RCC 7860 (cell line): Measurements from ENCODE around the gene GGNBP2.

ENCODE experiments used
- DNase-seq: peaks from one replicate; pipeline ENCODE4 v3.0.0-alpha.2; 2015; ENCODE audit warnings: low spot score
- FAIRE-seq: peaks from 2 replicates; lab custom pipeline; 2012; peaks lifted over from hg19 to GRCh38; lab: Jason Lieb, UNC

The GGNBP2 gene

DNA sequence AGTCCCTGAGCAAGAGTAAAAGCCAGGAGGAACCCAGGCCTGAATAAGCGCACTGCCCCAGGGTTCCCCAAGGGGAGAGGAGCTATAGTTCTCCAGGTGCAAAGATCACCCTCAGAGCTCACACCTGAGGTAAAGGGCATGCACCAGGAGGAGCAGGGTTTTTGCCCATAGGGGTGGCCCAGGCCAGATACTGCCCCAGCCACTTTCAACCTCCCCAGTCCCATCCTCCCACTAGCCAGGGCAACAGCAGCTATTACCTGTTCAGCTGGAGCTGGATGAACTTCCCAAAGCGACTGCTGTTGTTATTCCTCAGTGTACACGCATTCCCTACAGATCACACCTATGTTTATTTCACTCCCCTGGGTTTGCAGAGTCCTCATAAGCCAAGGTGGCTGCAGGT is 29.9 kb upstream of the GGNBP2 start:
- FAIRE-seq (no peak), DNase-seq (no peak)

DNA sequence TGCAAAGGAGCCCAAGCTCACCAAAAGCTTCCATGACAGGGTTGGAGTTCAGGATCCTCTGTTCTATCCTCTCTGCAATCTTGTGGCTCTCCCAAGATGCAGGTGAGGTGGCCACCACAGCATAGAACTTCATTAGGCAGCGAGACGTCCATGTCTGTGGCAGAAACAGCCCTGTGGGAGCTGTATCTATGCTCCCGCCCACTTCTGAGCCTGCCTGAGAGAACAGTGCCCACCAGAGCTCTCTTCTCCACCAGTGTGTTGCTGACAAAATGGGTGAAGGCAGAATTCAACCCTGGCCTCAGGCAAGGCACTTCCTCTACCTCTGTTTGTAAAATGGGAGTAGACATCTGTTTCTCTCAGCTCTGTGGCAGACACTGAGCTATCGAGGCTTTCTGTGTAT is 28.9 kb upstream of the GGNBP2 start:
- FAIRE-seq = no peak
- DNase-seq = no peak

DNA sequence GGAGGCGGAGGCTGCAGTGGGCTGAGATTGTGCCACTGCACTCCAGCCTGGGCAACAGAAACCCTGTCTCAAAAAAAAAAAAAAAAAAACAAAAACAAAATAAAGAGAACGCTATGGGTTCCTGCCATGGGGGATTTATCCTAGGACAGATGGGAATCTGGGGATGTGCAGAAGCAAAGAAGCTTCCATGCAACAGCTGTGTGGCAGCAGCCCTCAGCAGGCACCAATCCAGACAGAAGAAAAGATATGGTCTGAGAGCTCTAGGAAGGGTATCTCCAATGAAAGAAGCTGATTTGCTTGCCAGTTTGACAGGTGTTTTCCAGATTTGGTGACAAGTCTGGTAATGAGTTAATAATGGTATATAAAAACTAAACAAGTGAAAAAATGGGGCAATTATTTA is 21.6 kb upstream of the GGNBP2 start:
- DNase-seq (no peak), FAIRE-seq (no peak)

DNA sequence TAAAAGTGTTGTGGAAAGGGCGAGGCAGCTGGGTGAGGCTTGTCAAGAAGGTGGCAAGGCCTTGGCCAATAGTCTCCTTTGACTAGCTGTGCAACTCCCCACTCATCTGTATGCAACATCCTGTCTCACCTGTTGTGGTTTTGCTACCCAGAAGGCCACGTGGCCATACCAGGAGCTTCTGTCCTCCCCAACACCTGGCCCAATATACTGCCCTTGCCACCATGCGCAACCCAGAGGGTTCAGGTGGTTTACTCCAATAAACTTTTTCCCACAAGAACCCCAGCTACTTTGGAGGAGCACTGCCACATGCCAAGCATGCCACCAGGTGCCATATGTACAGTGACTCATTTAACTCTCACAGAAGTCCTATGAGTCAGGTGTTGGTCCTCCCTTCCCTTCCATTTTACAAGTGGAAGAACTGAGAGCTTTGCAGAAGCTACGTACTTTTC is 20.3 kb upstream of the GGNBP2 start:
- FAIRE-seq (no peak), DNase-seq (peak; percentile 14)

DNA sequence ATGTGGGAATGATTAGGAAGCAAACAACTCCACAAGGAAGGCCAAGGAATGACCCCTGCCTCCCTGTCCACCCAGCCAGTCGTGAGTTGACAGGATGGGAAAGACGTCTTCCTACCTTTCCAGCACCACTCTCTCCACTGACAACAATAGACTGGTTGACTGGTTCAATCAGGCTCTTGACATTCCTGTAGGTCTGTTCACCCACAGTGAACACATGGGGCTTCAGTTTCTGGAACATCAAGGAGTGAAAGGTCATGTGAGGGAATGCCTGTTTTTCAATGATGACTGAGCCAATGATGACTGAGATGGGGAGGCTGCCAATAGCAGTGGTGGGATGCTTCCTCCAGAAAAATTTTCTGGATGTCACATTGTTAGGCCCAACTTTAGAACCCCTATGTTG is 19.6 kb upstream of the GGNBP2 start:
- no peak for FAIRE-seq
- DNase-seq = no peak

DNA sequence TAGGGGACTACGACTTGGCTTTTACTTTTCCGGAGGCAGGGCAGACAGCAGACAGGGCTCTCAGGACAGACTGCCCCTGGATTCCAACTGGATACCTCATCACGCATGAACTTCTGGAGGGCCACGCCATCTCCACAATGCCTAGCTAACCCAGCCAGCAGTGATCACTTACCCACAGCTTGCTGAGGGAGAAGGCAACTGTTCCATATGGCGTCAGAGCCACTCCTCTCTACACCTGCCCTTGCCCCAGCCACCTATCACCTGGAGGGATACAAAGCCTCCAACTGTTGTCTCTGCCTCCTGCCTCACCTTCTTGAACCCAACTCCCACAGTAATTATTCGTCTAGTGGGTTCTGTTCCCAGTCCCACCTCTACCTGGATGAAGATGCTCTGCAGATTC is 18.8 kb upstream of the GGNBP2 start:
- DNase-seq = no peak

DNA sequence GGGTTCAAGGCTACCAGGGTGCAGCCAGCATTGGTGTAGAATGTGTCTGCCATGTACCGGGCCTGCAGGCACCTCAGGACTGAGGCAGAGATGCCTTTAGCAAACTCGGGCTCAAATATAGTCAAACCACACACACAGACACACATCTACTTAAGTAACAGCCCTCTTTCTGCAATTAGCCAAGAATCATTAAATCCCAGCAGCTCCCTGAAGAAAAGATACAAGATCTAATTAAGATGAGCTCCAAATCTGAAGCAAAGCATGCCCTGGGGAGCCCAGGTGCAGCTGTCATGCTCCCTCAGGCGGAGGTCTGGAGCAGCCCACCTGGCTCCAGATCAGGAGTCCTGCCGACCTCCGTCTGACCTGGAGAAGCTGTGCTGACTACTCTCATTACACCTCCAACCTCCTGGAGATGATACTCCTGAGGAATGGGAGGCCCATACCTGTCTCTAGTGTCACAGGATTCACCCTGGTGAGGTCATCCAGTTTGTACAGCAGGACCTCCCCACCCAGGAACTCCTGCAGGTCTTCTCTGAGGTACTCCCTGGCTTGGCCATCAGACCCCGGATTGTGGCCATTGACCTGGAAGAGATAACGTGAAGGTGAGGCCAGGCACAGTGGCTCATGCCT is 17.0 kb upstream of the GGNBP2 start:
- DNase-seq (no peak), FAIRE-seq (no peak)

More for the DNA sequence above, 18.8 kb upstream of the GGNBP2 start:
- no peak for FAIRE-seq

DNA sequence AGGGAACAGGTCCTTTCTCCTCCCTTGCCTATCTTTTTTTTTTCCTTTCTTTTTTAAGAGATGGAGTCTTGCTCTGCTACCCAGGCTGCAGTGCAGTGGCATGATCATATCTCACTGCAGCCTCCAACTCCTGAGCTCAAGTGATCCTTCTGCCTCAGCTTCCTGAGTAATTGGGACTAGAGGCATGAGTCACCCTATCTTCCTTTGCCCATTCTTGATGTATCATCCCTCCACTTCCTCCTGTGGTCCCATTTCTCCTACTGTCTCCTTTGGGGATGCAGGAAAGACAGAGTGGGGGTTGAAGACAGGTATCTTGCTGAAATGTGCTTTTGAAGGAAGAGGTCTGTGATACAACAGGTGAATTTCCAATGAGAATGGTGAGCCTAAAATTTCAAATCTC is 15.6 kb upstream of the GGNBP2 start:
- FAIRE-seq (no peak), DNase-seq (peak; percentile 71)

DNA sequence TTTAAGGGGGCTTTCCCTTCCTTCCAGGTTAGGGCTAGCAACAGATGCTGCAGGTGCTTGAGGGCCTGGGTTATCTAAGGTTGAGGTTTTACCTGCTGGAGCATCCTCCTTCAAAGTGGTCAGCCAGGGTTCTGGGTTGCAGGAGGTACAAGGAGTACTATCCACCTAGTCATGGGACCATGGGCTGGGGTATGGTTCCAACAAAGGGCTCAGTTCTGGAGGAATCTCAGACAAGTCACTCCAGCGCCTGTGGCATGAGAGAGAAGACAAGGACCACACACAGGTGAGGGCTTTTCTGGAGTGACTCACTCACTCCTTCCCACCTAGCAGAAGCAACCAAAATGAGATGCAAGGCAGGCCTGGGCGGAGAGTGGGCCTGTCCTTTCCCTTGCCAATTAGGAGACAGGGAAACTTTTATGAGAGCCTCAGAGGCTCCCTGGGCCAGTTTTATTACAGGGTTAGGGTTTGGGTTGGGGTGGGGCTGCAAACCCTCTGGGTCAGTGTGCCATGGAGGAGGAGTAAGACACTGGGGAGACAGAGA is 12.2 kb upstream of the GGNBP2 start:
- DNase-seq = no peak
- no peak for FAIRE-seq

DNA sequence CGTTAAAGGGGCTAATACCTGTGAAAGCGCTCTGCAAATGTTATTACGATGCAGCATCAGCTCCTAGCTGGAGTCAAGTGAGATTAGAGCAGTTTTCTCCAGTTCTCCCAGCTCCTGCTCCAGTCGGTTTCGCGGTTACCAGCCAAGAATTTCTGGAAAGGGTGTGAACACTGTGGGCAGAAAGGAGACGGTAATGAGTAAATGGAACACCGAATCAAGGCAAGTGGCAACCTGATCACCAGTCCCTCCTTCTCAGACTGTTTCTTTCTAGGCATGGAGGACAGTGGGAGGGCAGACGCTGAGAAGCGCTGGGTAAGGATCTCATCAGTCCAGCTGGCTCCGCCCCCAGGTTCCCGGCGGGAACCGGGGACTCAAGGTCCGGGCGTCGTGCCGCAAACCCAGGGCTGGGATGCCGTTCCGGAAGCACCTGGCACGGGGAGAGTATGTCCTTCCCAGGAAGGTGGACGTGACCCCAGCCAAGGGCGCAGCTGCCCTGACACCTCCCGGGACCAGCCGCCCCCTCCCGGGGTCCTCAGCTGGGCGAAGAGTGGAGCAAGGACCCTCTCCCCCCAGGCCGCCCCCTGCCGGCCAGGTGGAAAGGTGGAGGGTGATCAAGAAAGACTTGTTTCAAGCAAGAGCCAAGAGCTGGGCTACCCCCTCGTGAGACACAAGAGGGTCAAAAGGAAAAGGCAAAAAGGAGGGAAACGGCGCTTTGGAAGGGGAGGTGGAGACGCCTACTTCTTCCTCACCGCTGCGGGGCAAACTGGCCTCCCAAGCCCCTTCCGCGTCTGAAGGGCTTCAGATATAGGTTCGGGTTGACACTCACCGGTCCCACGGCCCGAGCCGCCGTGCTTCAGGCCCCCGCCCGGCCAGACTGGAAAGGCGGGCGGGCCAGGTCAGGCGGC is 10.5 kb upstream of the GGNBP2 start:
- FAIRE-seq = no peak
- peak; percentile 31 for DNase-seq

DNA sequence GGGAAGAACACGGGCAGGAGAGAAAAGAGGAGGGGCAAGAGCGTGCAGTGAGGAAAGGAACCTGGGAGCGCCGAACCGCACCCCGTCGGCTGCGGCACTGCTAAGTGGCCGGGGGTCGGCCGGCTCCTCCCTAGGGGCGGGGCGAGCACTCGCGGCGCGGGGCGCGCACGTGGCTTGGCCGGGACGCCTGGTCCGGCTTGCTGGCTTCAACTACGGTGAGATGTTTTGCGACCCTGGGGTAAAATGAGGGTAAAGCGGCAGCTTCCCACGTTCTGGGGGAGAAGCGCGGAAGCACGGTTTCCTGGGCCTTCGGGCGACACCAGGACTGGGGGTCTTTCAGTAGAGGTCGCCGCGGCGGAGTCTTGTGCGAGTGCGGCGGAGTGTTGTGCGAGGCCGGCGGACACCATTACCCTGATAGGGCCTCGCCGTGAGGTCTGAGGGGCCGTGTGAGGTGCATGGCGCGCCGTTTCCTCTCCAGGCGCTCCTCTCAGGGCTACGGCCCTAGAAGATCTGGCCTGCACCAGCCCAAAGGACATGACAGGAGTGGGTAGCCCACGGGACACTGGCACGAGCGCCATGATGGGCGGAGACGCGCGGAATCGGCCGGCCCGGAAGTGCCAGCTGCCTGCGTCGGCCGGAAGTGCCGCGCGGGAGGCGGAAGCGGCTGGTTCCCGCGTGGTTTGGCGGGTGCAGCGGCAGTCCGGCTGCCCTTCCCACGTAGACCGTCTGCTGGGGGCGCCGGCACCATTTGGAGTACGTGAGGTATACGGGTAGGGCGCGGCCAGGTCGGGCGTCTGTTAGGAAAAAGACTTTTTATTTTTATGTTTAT is 9.7 kb upstream of the GGNBP2 start, which contains the start of the genes MYO19 and PIGW:
Gene MYO19, minus strand, starts transcription at position 29 of the 829 bp plus-strand sequence. CDS start 2,330 bp downstream, outside the sequence.
Gene PIGW, plus strand, starts transcription at position 148 of the 829 bp plus-strand sequence. CDS start 2,115 bp downstream, outside the sequence.
- peak; percentile 84 for DNase-seq
- no peak for FAIRE-seq

DNA sequence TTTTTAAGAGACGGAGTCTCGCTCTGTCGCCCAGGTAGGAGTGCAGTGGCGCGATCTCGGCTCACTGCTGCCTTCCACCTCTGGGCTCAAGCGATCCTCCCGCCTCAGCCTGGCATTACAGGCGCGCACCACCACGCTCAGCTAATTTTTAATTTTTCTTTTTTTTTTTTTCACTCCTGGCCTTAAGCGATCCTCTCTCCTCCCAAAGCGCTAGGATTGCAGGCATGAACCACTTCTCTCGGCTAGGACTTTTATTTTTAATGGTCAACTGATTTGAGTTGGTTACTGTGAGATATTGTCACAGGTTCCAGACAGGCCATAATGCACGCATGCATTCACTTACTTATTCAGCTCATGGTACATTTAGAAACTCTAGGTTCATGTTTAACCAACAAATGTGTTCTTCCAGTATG is 9.0 kb upstream of the GGNBP2 start:
- no peak for FAIRE-seq
- DNase-seq = no peak

DNA sequence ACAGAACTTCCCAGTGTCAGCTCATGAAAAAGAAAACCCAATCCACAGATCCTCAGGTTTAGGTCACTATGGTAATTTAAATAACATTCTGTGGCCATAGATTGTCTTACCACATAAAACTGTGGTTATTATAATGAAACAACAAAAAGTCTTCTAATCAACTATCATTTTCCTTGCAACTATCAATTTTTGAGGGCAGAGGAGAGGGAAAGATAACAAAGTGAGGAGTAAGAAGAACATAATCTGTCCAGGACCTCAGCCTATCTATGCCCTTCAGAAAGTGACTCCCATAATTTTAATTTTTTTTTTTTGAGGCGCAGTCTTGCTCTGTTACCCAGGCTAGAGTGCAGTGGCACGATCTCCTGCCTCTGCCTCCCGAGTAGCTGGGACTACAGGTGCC is 4.0 kb upstream of the GGNBP2 start:
- DNase-seq = no peak
- FAIRE-seq = no peak

DNA sequence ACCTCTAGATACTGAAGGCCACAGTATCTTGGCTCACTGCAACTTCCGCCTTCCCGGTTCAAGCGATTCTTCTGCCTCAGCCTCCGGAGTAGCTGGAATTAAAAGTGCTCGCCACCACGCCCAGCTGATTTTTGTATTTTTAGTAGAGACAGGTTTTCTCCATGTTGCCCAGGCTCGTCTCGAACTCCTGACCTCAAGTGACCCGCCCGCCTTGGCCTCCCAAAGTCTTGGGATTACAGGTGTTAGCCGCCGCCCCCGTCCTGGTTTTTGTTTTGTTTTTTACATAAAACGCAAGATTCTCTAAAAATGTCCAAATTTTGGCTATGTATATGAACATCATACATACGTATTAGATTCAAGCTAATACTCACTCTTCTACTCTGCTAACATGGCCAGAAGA is 2.0 kb upstream of the GGNBP2 start:
- DNase-seq = no peak
- FAIRE-seq = no peak

DNA sequence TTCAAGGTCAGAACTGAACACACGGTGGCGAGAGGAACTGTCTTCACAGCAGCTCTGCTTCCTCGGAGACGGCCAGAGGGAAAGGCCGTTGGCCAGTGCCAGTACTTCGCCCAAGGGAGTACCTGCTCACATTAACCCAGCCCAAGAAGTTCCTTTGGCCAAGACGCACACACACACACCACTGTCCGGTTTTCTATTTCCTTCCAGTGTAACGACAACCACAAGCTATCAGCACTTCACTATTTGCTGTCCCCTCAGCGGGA is 744 bp upstream of the GGNBP2 start:
- FAIRE-seq (no peak), DNase-seq (peak; percentile 42)

DNA sequence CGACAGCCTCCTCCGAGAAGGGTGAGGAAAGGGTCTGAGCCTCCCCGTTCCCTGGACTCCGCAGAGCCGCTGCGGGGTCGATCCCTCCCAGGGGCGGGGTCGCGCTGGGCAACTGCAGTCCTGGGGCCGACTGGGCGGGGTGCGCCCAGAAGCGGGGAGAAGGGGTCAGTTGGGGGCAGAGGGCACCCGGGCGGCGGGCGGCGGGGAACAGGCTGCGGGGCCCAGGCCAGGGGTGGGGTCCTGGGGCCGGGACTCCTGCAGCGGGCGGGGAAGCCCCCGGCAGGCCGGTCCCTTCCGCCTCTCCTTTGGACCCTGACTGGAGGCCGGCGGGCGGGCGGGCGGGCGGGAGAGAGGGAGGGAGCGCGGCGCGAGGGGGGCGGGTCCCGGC is 352 bp downstream of the GGNBP2 start:
- DNase-seq (no peak), FAIRE-seq (no peak)

DNA sequence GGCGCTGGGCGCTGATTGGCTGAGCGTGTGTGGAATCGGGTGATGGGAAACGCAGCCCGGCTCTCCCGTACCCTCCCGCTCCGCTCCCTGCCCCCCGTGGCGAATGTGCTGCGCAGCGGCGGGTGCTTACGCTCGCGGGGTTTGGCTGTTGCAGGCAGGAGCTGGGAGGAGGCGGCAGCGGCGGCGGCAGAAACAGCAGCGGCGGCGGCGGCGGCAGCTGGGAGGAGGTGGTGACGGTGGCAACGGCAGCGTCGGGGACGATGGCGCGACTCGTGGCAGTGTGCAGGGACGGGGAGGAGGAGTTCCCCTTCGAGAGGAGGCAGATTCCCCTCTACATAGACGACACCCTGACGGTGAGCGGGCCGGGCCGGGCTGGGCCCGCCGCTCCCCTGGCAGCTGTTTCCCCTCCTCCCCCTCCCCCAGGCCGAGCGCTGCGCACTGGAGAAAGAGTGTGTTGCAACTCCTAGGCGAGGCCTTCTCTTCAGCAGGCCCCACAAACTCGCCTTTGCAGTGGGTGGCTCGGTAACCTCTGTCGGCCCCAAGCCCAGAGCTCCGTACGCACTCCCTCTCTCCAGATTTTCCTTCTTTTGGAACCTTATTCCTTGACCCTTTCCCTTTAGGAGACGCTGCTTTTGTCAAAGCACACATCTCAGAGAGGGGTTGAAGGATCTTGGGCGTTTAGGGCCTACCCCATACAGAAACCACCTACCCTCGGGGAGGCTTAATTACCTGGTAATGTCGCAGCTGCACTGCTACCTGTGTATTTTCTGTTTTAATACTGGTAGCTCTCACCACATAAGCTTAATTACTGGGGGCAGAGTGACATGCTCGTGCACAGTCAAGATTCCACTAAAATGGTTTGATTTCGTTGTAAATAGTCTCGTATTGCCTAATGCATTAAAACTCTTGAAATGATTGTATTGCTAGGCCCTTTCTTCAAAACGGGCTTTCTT is 1.0 kb downstream of the GGNBP2 start:
- peak; percentile 92 for DNase-seq
- FAIRE-seq = no peak

DNA sequence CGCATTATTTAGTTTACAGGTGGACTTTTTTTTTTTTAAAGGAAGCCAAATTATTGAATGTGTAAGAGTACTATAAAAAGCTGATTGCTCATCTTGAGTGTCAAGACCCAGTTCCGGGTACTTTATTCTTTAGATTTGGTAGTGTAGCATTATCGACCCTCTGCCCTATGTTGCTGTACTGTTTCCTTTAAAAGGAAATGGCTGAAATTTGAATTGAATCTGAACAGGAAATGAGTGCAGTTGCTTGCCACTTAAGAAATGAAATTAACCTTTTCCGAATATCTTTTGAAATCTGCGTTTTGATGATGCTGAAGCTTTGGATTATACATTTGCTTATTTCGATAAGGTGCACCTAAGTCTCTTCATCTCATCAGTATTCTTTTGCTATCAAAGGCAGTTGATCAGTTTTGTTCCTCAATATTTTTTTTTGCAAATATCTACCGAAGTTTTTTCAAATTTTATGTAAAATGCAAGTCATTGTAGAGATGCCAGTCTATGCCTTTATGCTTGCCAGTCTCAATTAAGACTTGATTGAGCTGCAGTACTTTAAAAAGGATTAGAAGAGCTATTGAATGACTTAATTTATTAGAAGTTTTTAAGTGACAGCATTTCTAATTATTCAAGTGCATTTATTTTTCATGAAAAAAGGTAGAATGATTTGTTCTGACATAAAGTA is 1.8 kb downstream of the GGNBP2 start:
- no peak for FAIRE-seq
- DNase-seq = no peak

DNA sequence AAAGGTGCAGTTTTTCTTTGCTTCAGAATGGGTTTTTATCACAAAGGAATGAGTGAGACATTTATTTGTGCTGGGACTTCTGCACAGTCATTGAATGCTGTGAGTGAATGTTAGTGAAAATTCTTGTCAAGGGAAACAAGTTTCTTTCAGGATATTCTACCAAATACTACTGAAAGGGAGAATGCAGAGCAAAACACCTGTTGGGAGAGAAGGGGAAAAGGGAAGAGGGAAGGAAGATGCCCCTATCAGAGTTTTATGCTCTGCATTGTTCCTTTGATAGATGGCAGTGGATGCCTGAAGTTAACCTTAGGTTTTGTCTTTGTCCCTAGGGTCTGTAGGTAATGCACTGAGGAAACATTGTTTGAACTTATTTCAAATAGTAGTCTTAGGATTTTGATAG is 3.1 kb downstream of the GGNBP2 start:
- no peak for DNase-seq
- FAIRE-seq = no peak
